RWPE2 (cell line): ENCODE measurements around the gene AP2A1.

Experiments used
- ATAC-seq: fragments of 200-7000 bp; cut with Tn5 transposase; 3 replicates; pipeline ENCODE4 v1.9.1; 2021; ENCODE audit warnings: low read depth
- DNase-seq: peaks from one replicate; pipeline ENCODE4 v3.0.0-alpha.2; 2020; ENCODE audit warnings: low spot score
- H3K27ac ChIP-seq: fragments of 450-650 bp; 2 replicates; pipeline ENCODE4 v1.5.1; 2017; ENCODE audit warnings: mild to moderate bottlenecking; ENCODE audit not compliant: poor library complexity, severe bottlenecking
- H3K27me3 ChIP-seq: fragments of 250-450 bp; sonication (Bioruptor Pico); 2 replicates; pipeline ENCODE4 v1.5.1; 2021; ENCODE audit warnings: mild to moderate bottlenecking, moderate library complexity; ENCODE audit not compliant: insufficient read depth, poor library complexity, severe bottlenecking
- H3K36me3 ChIP-seq: fragments of 250-450 bp; sonication (Bioruptor Pico); 2 replicates; pipeline ENCODE4 v1.5.1; 2020; ENCODE audit warnings: low read depth, mild to moderate bottlenecking, moderate library complexity
- H3K4me1 ChIP-seq: fragments of 250-450 bp; sonication (Bioruptor Pico); 2 replicates; pipeline ENCODE4 v1.5.1; 2021; ENCODE audit warnings: mild to moderate bottlenecking, moderate library complexity; ENCODE audit not compliant: insufficient read depth, poor library complexity, severe bottlenecking
- H3K4me3 ChIP-seq: fragments of 250-450 bp; sonication (Bioruptor Pico); 2 replicates; pipeline ENCODE4 v1.5.1; 2021; ENCODE audit warnings: mild to moderate bottlenecking, moderate library complexity; ENCODE audit not compliant: severe bottlenecking
- H3K9me3 ChIP-seq: fragments of 250-450 bp; sonication (Bioruptor Pico); 2 replicates; pipeline ENCODE4 v1.5.1; 2021; ENCODE audit warnings: mild to moderate bottlenecking, moderate library complexity; ENCODE audit not compliant: severe bottlenecking
- TF ChIP-seq, protein P1 (sequence below): fragments of 450-650 bp; IDR thresholded peaks from one replicate; pipeline ENCODE4 v1.5.1; 2017; ENCODE audit warnings: mild to moderate bottlenecking, moderate library complexity; ENCODE audit not compliant: poor library complexity, severe bottlenecking

The AP2A1 gene

GRCh38 chr19:49852631-49853126 lies 85.9 kb downstream of the AP2A1 start:
- TF ChIP-seq, protein P1, sequence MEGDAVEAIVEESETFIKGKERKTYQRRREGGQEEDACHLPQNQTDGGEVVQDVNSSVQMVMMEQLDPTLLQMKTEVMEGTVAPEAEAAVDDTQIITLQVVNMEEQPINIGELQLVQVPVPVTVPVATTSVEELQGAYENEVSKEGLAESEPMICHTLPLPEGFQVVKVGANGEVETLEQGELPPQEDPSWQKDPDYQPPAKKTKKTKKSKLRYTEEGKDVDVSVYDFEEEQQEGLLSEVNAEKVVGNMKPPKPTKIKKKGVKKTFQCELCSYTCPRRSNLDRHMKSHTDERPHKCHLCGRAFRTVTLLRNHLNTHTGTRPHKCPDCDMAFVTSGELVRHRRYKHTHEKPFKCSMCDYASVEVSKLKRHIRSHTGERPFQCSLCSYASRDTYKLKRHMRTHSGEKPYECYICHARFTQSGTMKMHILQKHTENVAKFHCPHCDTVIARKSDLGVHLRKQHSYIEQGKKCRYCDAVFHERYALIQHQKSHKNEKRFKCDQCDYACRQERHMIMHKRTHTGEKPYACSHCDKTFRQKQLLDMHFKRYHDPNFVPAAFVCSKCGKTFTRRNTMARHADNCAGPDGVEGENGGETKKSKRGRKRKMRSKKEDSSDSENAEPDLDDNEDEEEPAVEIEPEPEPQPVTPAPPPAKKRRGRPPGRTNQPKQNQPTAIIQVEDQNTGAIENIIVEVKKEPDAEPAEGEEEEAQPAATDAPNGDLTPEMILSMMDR: no peak
- Histone ChIP-seq H3K4me1 (peaks cover 21% of the 10 kb centered on the region), H3K36me3 (peaks cover 24% of the 10 kb centered on the region), H3K4me3 (no peak overlapping the region), H3K27me3 (no peaks in the 10 kb centered on the region), H3K27ac (no peak overlapping the region), H3K9me3 (no peaks in the 10 kb centered on the region)
- no peak for DNase-seq
- no peak for ATAC-seq

GRCh38 chr19:49853852-49854377 lies 87.1 kb downstream of the AP2A1 start:
- H3K4me1 ChIP-seq: peaks cover 9% of the 10 kb centered on the region
- no peak overlapping the region for H3K4me3 ChIP-seq
- no peaks in the 10 kb centered on the region for H3K9me3 ChIP-seq
- TF ChIP-seq, protein P1: no peak
- H3K27me3 ChIP-seq: no peaks in the 10 kb centered on the region
- DNase-seq (no peak), ATAC-seq (no peak)
- peaks cover 36% of the 10 kb centered on the region for H3K36me3 ChIP-seq
- H3K27ac ChIP-seq: no peak overlapping the region

- TF ChIP-seq, protein P1: no peak
- Histone ChIP-seq H3K36me3 (peaks cover 43% of the 10 kb centered on the region), H3K27me3 (no peaks in the 10 kb centered on the region), H3K4me3 (no peak overlapping the region), H3K27ac (no peak overlapping the region), H3K4me1 (peaks cover 9% of the 10 kb centered on the region), H3K9me3 (no peaks in the 10 kb centered on the region)
- ATAC-seq: no peak
- no peak for DNase-seq
Observed at GRCh38 chr19:49854378-49855263, 87.8 kb downstream of the AP2A1 start.

DNA sequence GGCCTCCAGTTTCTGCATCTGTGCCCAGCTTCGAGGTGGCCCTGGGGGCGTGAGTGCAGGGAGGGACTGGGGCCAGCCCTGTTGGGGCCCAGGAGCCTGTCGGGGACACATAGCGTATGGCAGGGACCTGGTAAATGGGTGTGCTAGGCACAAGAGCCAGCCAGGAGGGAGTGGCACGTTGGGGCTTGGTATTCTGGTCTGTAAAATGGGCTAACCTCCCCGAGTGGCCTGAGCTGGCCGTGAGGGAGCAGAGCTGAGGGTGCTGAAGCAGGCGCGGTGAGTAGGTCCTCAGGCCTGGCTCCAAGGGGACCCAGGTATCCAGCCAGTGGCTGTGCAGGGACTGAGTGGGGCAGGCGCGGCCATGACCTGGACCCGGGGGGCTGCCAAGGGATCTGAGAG lies 88.5 kb downstream of the AP2A1 start:
- Histone ChIP-seq H3K4me1 (peaks cover 9% of the 10 kb centered on the region), H3K27ac (no peak overlapping the region), H3K9me3 (no peaks in the 10 kb centered on the region), H3K4me3 (no peak overlapping the region), H3K27me3 (no peaks in the 10 kb centered on the region), H3K36me3 (peaks cover 50% of the 10 kb centered on the region)
- TF ChIP-seq, protein P1: no peak
- DNase-seq (no peak), ATAC-seq (no peak)
